A673 (cell line): ENCODE measurements around the gene SMIM41. TPM values are rescaled to one million over a fixed set of nuclear protein-coding genes. Genes with fewer than 3 reads are reported as not detected.

Source experiments
- BruUV-seq: library from RNA; stranded (reverse); fragments of 400-500 nt; replicated peaks from 2 replicates; lab custom pipeline; 2021; lab: Mats Ljungman, UMichigan
- CTCF ChIA-PET: fragments of 300-600 bp; sonication (Branson Sonifier 250); formaldehyde crosslinking; loops from one replicate; lab custom pipeline; 2022; ENCODE audit warnings: antibody characterized with exemption; lab: Charles Lee
- POLR2A ChIA-PET: fragments of 300-600 bp; sonication (Branson Sonifier 250); formaldehyde crosslinking; loops from one replicate; lab custom pipeline; 2022; ENCODE audit warnings: antibody characterized with exemption; ENCODE audit not compliant: low non-redundant PET; lab: Charles Lee
- DNase-seq: peaks from one replicate; pipeline ENCODE4 v3.0.0-alpha.2; 2015; ENCODE audit warnings: low spot score
- H3K27ac ChIP-seq: fragments of 200-600 bp; sonication (generic); 2 replicates; pipeline ENCODE4 v1.5.1; 2016; ENCODE audit warnings: mixed run types, low read depth, mild to moderate bottlenecking, mixed read lengths, antibody characterized with exemption, low read length; ENCODE audit not compliant: poor library complexity, severe bottlenecking
- H3K27me3 ChIP-seq: fragments of 200-600 bp; sonication (generic); replicated peaks from 2 replicates; pipeline ENCODE4 v1.6.1; 2017; ENCODE audit warnings: mixed run types, low read depth, mild to moderate bottlenecking, mixed read lengths, antibody characterized with exemption, low read length; ENCODE audit not compliant: insufficient read depth, poor library complexity
- H3K36me3 ChIP-seq: fragments of 200-600 bp; sonication (generic); 2 replicates; pipeline ENCODE4 v1.6.1; 2016; ENCODE audit warnings: mixed run types, mild to moderate bottlenecking, mixed read lengths, antibody characterized with exemption, low read length; ENCODE audit not compliant: insufficient read depth, poor library complexity, severe bottlenecking
- H3K4me1 ChIP-seq: fragments of 200-600 bp; sonication (generic); 2 replicates; pipeline ENCODE4 v1.6.1; 2017; ENCODE audit warnings: mixed run types, mild to moderate bottlenecking, mixed read lengths, antibody characterized with exemption, low read length; ENCODE audit not compliant: insufficient read depth, poor library complexity, severe bottlenecking
- H3K4me3 ChIP-seq: fragments of 200-600 bp; sonication (generic); 2 replicates; pipeline ENCODE4 v1.5.1; 2016; ENCODE audit warnings: low read depth, mixed run types, mild to moderate bottlenecking, mixed read lengths, low read length; ENCODE audit not compliant: poor library complexity, severe bottlenecking
- H3K9me3 ChIP-seq: fragments of 200-600 bp; sonication (generic); 2 replicates; pipeline ENCODE4 v1.6.1; 2016; ENCODE audit warnings: mixed run types, low read depth, mild to moderate bottlenecking, mixed read lengths, antibody characterized with exemption, low read length; ENCODE audit not compliant: poor library complexity, severe bottlenecking
- CTCF ChIP-seq: fragments of 300-800, 200-600 bp; sonication (generic); conservative IDR thresholded peaks from 2 replicates; pipeline ENCODE4 v1.5.1; 2017; ENCODE audit warnings: low read depth, mild to moderate bottlenecking, antibody characterized with exemption, low read length, moderate library complexity, mixed read lengths
- EZH2 ChIP-seq: fragments of 200-600 bp; sonication (generic); IDR thresholded peaks from 2 replicates; pipeline ENCODE4 v1.6.1; 2017; ENCODE audit warnings: borderline replicate concordance, low read depth, mild to moderate bottlenecking, mixed read lengths, antibody characterized with exemption, low read length; ENCODE audit not compliant: poor library complexity, severe bottlenecking
- intact Hi-C: fragments of 100-400 bp; cut with micrococcal nuclease; formaldehyde crosslinking; loops from one replicate; pipeline ENCODE4 v1.10.0; 2022; ENCODE audit not compliant: unreplicated experiment
- total RNA-seq: library from RNA; stranded (reverse); gene quantifications from 2 replicates; pipeline ENCODE4 v1.2.3, GENCODE V29; 2021

SMIM41 gene
- total RNA-seq, 1 experiment from 2014 or later = 0.24 TPM

- Histone ChIP-seq H3K4me3 (no peak overlapping the region), H3K9me3 (no peaks in the 10 kb centered on the region), H3K27me3 (peaks cover 7% of the 10 kb centered on the region), H3K36me3 (no peaks in the 10 kb centered on the region), H3K27ac (no peak overlapping the region), H3K4me1 (peaks cover 19% of the 10 kb centered on the region)
- CTCF ChIA-PET = interaction anchor here (2.9 kb wide), 1 partner anchor 61 kb away, joined by 20 read pairs; no protein-coding TSS in a partner anchor
- POLR2A ChIA-PET = no interaction called here
- intact Hi-C loops = no loop called here
- TF ChIP-seq EZH2 = no peak
- no peak for TF ChIP-seq CTCF
- DNase-seq = no peak
- no TSS peak for BruUV-seq
These were observed 6.9 kb downstream of the SMIM41 start for GRCh38 chr12:52086366-52086765.

GRCh38 chr12:52086944-52087835 lies 7.7 kb downstream of the SMIM41 start:
- Histone ChIP-seq H3K27me3 (peaks cover 14% of the 10 kb centered on the region), H3K27ac (no peak overlapping the region), H3K4me3 (no peak overlapping the region), H3K9me3 (no peaks in the 10 kb centered on the region), H3K4me1 (peaks cover 12% of the 10 kb centered on the region), H3K36me3 (no peaks in the 10 kb centered on the region)
- intact Hi-C loops = no loop called here
- no TSS peak for BruUV-seq
- no peak for DNase-seq
- ChIA-PET POLR2A (no interaction called here), CTCF (interaction anchor here (0.6 kb wide), 1 partner anchor 19 kb away, joined by 4 read pairs; no protein-coding TSS in a partner anchor)
- TF ChIP-seq CTCF = no peak

GRCh38 chr12:52087961-52088820 lies 8.7 kb downstream of the SMIM41 start:
- ChIA-PET POLR2A (no interaction called here), CTCF (interaction anchor here (0.6 to 0.7 kb wide), 2 partner anchors 20 to 95 kb away, joined by 4 read pairs; no protein-coding TSS in a partner anchor)
- DNase-seq = no peak
- Histone ChIP-seq H3K36me3 (no peaks in the 10 kb centered on the region), H3K4me1 (peaks cover 2% of the 10 kb centered on the region), H3K4me3 (no peak overlapping the region), H3K27ac (no peak overlapping the region), H3K9me3 (no peaks in the 10 kb centered on the region), H3K27me3 (peaks cover 19% of the 10 kb centered on the region)
- intact Hi-C loops = no loop called here
- TF ChIP-seq CTCF = no peak
- TF ChIP-seq EZH2 = no peak
- BruUV-seq = no TSS peak
